IPS DF 4.7 (cell line): ENCODE measurements around the gene SNAP91.
"Not testable (repeated sequence)": the region's sequence is repeated elsewhere in the genome, so short reads cannot be mapped to it uniquely, and the experiment has no call there.

Experiments used
- DNase-seq: peaks from one replicate; pipeline ENCODE4 v3.0.0-alpha.2; 2013; ENCODE audit warnings: low spot score; ENCODE audit errors: extremely low read depth

The SNAP91 gene

GRCh38 chr6:83708970-83709747 lies at the start of gene SNAP91:
Gene SNAP91, minus strand, starts transcription at chr6:83709101. Its CDS starts 1,174 bp downstream, at chr6:83707927.
- DNase-seq = no peak

- DNase-seq = no peak
Measured at GRCh38 chr6:83758533-83758932, 49.6 kb upstream of the SNAP91 start.

- DNase-seq = no peak
Measured at GRCh38 chr6:83757021-83757420, 48.1 kb upstream of the SNAP91 start.

- no peak for DNase-seq
Measured at GRCh38 chr6:83756565-83756964, 47.7 kb upstream of the SNAP91 start.

- DNase-seq = not testable (repeated sequence)
Measured at GRCh38 chr6:83752375-83752774, 43.5 kb upstream of the SNAP91 start.

GRCh38 chr6:83741089-83741488 lies 32.2 kb upstream of the SNAP91 start:
- DNase-seq = no peak

GRCh38 chr6:83735461-83735860 lies 26.6 kb upstream of the SNAP91 start:
- DNase-seq = no peak

GRCh38 chr6:83729871-83730270 lies 21.0 kb upstream of the SNAP91 start:
- DNase-seq = no peak

GRCh38 chr6:83722876-83723275 lies 14.0 kb upstream of the SNAP91 start:
- DNase-seq = no peak

GRCh38 chr6:83717809-83718208 lies 8.9 kb upstream of the SNAP91 start:
- no peak for DNase-seq

GRCh38 chr6:83711958-83712357 lies 3.1 kb upstream of the SNAP91 start:
- no peak for DNase-seq

GRCh38 chr6:83709748-83710050 lies 798 bp upstream of the SNAP91 start:
- DNase-seq = no peak

- DNase-seq = no peak
Measured at GRCh38 chr6:83708546-83708969, 343 bp downstream of the SNAP91 start.

- no peak for DNase-seq
Measured at GRCh38 chr6:83707829-83708545, 914 bp downstream of the SNAP91 start.

- DNase-seq = no peak
Measured at GRCh38 chr6:83702749-83703148, 6.2 kb downstream of the SNAP91 start.

- DNase-seq = no peak
Measured at GRCh38 chr6:83702077-83702476, 6.8 kb downstream of the SNAP91 start.

GRCh38 chr6:83696674-83697073 lies 12.2 kb downstream of the SNAP91 start:
- DNase-seq = no peak

- no peak for DNase-seq
Measured at GRCh38 chr6:83685481-83685880, 23.4 kb downstream of the SNAP91 start.

GRCh38 chr6:83677791-83678190 lies 31.1 kb downstream of the SNAP91 start:
- no peak for DNase-seq

GRCh38 chr6:83637953-83638352 lies 70.9 kb downstream of the SNAP91 start:
- DNase-seq = no peak

- no peak for DNase-seq
Measured at GRCh38 chr6:83636800-83637199, 72.1 kb downstream of the SNAP91 start.

GRCh38 chr6:83633609-83634008 lies 75.3 kb downstream of the SNAP91 start:
- no peak for DNase-seq

GRCh38 chr6:83633149-83633548 lies 75.8 kb downstream of the SNAP91 start:
- no peak for DNase-seq
